ENCODE measurements around the gene LYG2.
"Not testable (repeated sequence)": the region's sequence is repeated elsewhere in the genome, so short reads cannot be mapped to it uniquely, and the experiment has no call there.

Gene LYG2, protein sequence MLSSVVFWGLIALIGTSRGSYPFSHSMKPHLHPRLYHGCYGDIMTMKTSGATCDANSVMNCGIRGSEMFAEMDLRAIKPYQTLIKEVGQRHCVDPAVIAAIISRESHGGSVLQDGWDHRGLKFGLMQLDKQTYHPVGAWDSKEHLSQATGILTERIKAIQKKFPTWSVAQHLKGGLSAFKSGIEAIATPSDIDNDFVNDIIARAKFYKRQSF

DNA sequence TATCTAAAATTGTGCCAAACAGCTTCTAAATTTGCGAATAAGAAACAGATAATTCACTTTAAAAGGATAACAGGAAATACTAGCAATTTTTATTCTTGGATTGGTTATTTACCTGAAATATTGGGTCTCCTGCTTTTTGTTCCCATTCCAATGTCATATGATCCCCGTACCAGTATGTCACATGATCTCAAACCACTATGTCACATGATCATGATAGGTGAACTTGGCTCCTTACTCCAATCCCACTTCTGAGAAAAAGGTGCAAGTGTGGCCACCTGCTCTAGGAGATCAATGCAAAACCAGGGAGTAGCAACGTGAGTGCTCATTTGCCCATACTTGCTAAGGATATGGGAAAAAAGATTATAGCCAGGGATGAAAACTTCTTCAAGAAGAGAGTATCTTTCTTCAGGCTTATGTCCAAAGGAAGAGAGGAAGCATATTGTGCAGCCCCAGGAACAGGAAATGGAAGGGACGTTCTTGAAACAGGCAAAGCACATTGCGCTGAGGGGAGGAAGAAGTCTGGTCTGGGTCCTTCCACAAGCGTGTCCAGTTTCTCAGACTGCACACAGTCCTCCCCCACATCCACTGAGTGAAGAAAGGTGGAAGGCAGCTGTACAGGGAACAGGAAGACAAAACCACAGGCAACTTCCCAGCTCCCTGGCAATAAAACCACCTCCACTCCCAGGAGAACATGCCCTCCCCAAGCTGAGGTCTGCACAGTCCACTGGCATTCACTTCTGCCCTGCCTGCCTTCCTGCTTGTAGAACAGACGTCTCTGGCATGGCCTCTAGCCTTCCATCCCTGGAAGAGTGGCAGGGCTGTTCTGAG is at the start of gene LYG2:
Gene LYG2 (minus strand): TSS at position 176 of the 828 bp plus-strand sequence. CDS start 1,406 bp downstream, outside the sequence.
- no peak for DNase-seq (ENCODE audit: low read depth)

DNA sequence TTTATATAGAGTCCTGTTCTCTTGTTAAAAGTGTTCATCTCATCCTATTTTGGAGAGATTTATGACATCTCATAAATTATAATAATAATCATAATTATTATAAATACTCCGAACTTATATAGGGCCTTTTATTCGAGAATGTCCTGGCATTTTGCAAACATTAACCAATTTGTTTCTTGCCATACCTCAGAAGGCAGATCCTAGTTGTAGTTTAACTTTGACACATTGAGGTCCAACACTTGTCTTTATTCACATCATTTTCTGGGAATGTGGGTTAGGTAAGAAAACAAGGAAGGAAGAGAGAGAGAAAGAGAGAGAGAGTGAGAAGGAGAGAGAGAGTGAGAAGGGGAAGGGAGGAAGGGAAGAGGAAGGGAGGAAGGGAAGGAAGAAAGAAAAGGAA is 45.6 kb upstream of the LYG2 start, which contains the start of gene LYG1:
Gene LYG1 (minus strand): TSS at position 101 of the 400 bp plus-strand sequence. CDS start 5,527 bp downstream, outside the sequence.
- not testable (repeated sequence) for DNase-seq (ENCODE audit: low read depth)

DNA sequence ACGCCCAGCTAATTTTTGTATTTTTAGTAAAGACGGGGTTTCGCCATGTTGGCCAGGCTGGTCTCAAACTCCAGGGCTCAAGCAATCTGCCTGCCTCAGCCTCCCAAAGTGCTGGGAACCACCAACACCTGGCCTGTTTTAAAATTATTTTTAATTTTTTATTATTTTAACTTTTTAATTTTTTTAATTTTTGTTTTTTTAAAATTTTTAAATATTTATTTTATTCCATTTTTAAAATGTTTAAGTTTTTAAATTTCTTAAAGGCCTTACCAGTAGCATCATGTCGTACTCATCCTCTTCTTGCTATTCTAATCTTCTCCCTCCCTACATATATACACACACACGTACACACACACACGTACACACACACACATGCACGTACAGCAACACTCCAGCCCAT is 44.1 kb upstream of the LYG2 start:
- DNase-seq (ENCODE audit: low read depth) = no peak

DNA sequence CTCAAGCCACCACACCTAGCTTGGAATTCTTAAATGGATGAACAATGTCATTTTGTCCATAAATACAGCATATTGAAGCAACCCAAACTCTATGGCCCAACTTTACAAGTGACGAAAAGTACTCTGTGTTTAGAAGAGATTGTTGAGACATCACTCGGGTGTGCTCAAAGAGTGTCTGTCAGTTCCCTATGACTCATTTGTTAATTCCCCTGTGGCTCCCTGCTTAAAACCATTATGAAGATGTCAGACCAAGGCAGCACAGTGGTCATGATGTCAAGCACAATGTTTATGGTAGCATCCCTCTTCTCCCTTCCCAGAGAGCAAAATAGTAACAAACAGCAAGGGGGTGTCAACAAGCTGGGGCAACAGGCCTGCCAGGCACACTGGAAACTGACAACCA is 42.5 kb upstream of the LYG2 start:
- no peak for DNase-seq (ENCODE audit: low read depth)

DNA sequence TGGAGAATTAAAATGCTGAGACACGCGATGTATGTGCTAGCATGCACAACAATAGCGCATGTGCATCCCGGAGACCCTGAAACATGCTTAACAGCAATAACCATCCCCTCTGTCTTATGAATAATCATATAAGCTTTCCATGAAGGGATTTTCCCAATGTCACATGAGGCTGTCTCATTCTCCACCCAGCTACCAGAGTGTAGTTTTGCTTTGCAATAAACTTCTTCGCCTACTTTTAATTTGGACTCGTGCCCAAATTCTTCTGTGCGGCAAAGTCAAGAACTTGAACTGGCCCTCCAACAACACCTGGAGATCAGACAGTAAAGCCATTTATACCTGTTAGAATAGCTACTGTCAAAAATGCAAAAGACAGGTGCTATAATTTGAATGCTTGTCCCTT is 30.1 kb upstream of the LYG2 start:
- DNase-seq (ENCODE audit: low read depth) = no peak

DNA sequence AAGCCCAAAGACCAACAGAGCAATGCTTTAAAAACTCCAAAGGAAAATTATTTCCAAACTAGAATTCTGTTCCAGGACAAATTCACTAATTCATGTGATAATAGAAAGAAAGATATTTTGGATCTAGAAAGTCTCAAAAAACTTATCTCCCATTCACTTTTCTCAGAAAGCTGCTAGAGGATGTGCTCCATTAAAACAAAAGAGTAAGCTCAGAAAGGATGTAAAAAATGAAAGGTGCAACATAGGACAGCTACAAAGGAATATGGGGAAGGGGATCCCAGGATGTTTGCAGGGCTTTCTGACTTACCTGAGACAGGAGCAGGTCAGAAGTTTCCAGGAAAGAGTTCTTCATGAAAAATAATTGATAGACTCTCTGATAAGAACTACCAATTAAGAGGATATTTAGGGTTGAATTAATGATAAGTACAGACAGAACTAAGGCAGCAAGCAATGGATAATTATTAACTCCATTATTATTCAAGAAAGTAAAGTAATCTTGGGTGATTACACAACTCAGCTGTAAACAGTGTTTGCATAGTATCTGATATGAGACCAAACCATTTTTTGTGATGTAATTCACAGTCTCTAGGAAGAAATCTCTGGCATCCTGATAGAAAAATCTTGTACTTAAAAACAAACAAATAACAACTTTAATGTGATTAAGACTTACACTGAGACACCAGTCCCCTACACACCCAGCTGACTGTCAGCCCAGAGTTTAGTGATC is 24.7 kb upstream of the LYG2 start:
- DNase-seq (ENCODE audit: low read depth) = no peak

DNA sequence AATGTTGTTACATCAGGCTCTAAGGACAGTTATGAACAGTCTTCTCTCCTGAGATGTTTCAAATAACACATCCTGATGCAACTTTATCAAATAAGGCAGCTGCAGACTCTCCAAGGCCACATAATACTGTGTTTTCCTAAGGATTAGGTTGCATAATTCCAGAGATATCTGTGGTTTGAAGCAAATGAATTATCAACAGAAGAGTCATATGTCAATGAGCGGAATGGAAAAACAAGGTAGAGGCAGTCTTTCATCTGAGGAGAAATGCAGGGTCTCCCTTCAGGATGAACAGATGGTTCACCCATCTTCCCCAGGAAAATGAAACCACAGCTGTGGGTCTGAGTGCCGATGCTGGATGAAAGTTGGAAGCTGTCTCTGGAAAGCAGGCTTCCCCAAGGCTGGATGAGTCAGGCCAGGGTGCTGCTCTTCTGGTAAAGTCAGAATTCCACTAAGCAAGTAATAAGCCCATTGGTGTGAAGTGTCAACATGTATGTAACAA is 23.4 kb upstream of the LYG2 start:
- DNase-seq (ENCODE audit: low read depth) = no peak

DNA sequence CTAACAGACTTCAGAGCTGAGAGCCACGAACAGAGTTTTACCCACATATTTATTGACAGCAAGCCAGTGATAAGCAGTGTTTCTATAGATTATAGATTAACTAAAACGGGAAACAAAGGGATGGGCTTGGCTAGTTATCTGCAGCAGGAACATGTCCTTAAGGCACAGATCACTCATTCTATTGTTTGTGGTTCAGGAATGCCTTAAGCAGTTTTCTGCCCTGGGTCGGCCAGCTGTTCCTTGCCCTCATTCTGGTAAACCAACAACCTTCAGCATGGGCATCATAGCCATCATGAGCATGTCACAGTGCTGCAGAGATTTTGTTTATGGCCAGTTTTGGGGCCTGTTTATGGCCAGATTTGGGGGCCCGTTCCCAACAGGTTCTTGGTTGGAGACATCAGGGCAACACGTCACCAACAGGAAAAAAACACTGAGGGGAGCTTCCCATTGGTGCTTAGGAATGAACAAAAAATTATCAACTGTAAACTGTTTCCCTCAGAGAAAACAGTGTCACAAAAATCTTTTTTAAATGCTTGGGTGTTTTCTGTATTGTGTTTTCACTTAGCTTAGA is 22.8 kb upstream of the LYG2 start:
- DNase-seq (ENCODE audit: low read depth) = not testable (repeated sequence)

DNA sequence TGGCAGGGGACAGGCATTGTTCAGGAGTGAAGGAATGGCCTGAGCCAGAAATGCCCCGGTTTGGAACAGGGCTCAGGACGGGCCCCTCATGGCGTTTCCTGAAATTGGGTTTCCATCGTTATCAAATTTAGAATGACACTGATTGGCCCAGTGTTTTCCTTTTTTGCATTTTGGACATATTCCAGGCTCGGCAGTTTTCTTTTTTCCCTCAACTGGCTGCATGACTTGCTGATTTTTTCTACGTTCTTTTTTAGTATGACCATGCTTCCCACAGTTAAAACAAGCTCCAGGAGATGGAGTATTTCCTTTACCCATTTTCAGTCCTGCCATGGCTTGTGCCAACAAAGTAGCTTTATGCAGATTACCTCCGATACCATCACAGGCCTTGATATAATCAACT is 20.4 kb upstream of the LYG2 start:
- no peak for DNase-seq (ENCODE audit: low read depth)

DNA sequence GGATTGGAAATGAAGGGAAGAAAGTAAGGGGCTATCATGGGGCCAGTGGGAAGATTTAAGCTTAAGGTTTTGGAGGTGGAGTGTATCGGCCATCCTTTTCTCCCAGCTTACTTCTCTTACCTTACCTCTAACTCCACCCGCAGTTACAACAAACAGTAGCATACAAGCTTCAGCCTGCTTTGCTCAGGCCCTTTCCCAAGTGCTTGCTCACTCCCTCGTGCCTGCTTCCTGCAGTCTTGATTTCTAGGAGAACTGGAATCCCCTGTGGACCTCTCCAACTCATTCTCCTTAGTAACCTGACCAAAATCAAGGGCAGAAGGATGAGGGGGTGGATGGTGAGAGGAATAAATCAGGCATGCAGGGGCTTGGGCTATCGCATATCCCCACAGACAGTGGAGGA is 5.8 kb upstream of the LYG2 start:
- DNase-seq (ENCODE audit: low read depth) = no peak

DNA sequence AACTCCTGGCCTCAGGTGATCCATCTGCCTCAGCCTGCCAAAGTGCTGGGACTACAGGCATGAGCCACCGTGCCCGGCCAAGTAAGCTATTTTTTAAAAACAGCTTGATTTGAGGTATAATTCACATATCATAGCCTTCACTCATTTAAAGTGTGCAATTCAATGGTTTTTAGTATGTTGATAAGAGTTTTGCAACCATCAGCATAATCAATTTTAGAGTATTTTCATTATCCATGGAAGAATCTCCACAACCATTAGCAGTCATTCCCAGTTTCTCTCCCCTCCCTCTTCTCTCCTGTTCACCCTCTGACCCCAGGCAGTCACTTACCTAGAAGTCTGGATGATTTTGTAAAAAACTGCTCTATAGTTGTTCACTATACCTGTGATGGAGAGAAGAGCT is 4.7 kb upstream of the LYG2 start:
- DNase-seq (ENCODE audit: low read depth) = no peak

DNA sequence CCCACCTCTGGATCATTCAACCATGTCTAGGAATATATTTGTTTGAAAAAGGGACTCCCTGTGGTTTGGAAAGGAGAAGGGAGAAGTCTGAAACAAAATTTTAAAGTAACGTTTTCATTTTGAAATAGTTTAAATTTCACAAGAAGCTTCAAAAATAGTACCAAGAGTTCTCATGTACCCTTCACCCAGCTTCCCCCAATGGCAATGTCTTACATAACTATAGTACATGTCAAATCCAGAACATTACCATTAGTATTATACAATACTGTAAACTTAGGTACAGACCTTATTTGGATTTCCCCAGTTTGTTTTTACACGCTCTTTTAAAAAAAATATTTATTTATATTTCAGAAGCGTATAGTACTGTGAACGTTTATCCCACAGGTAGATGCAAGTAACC is 4.0 kb upstream of the LYG2 start:
- no peak for DNase-seq (ENCODE audit: low read depth)

DNA sequence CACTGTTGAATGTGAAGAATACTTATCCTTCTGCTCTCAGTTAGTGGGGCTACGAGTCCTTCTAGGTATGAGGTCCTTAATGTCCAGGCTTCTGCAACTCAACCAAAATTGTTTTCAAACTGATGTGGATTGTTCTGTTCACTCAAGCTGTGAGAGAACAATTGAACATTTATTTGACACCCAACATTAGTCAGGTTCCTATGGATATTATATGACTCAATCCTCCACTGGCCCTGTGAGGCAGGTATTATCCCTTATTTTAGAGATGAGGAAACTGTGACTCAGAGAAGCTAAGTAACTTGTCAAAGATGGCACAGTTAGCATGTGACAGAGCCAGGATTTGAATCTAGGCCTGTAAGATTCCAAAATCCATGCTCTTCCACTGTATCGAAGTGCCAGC is 1.2 kb upstream of the LYG2 start:
- no peak for DNase-seq (ENCODE audit: low read depth)

DNA sequence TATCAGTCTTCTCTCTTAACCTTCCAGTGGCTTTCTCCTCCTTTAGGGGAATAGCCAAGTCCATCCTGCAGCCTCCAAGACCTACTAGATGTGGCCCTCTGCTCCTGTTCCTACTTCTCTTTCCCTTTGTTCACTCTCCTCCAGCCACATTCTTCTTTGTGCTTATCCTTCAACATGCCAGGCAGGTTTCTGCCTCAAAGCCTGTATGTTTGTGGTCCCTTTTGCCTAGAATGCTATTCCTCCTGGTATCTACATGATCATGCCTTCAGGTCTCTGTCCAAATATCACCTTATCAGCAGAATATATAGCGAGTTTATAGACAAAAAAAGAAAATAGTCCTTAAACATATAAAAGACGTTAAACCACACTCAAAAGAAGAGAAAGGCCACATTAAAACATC is 5.5 kb downstream of the LYG2 start:
- no peak for DNase-seq (ENCODE audit: low read depth)

DNA sequence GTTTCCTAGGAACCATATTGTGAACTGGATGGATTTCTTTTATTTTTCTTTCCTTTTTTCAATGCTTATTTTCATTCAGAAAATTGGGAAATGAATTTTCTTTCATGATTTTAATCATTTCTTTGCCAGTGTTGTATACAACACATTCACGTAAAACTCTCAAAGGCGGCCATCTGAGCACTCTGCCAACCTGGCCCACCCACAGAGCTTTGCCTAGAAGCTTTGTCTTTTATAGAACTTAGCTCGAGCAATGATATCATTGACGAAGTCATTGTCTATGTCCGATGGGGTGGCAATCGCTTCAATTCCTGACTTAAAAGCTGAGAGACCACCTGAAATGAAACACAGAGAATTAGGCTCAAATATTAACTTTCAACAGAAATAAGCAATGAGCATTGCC is 13.3 kb downstream of the LYG2 start:
- DNase-seq (ENCODE audit: low read depth) = no peak

DNA sequence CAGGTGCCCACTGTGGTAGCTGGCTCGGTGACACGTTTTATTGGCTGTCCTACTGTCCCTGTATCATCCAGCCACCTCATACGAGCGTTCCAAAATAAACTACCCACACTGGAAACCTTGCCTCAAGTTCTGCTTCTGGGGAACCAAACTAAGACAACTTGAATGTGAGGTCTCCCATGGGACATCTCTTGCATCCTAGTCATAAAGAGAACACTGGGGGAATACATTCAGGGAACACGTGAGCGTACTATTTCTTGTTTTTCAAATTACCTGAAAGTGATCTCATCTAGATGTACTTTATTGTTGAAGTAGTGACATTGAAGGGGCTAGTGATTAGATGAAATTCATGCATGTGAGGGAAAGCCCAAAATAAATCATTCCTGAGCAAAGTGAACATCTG is 15.0 kb downstream of the LYG2 start:
- no peak for DNase-seq (ENCODE audit: low read depth)

DNA sequence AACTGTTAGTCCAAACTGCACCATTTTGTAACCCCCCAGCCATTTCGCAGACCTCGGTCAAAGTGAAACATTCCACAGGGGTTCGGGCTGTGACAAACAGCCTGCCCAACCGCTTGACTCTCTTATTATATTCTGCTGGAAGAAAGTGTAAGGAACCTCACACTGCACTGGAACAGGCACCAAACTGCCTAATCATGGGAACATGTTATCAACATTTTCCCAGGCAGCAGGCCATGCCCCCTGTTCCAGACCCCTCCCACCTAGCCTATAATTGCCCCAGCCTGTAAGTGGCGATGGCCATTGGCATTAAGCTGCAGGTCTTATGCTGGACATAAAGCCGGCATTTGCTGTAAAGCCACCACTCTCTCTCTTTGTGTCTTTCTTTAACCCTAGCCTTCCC is 16.9 kb downstream of the LYG2 start:
- no peak for DNase-seq (ENCODE audit: low read depth)

DNA sequence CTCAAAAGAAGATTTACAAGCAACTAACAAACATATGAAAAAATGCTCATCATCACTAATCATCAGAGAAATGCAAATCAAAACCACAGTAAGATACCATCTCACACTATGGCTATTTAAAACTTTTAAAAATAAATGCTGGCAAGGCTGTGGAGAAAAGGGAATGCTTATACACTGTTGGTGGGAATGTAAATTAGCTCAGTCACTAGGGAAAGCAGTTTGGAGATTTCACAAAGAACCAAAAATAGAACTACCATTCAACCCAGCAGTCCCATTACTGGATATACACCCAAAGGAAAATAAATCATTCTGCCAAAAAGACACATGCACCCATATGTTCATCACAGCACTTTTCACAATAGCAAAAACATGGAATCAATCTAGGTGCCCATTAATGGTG is 22.3 kb downstream of the LYG2 start:
- DNase-seq (ENCODE audit: low read depth) = not testable (repeated sequence)

DNA sequence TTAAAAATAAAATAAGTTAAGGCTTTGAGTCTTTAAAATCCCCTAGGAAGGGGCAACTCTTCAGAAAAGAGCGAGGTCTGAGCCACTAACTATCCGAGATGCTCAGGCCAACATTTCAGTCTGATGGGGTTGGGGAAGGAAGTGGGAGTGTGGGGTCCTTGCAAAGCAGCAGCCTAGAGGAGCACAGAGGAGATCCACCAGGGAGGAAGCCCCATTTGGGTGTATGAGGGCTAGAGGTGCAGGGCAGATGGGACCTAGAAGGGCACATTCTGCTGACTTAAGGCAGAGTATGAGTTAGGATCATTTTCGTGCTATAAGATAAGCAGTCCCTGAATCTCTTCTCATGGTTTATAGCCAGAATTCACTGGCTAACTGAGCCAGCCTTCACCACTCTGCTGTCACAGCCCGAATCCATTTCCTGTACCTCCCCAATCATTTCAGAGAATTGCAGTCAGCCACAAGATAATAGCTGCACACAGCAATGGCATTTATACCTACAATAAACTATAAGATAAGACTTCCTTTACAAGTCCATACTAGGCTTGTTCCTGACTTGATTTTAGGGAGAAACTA is 37.5 kb downstream of the LYG2 start:
- no peak for DNase-seq (ENCODE audit: low read depth)

DNA sequence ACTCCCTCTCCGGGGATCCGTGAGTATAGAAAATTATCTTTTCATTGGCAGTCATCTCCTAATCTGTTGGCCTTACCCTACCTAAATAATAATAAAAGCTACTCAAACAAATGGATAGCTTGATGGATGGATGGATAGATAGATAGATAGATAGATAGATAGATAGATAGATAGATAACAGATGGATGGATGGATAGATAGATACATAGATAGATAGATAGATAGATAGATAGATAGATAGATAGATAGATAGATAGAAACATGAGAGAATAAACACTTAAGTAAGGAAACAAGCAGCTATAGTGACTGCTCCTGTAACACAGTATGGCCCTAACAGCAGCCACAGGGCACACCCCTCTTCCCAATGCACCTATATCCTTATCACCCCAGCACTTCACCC is 39.4 kb downstream of the LYG2 start:
- DNase-seq (ENCODE audit: low read depth) = no peak

DNA sequence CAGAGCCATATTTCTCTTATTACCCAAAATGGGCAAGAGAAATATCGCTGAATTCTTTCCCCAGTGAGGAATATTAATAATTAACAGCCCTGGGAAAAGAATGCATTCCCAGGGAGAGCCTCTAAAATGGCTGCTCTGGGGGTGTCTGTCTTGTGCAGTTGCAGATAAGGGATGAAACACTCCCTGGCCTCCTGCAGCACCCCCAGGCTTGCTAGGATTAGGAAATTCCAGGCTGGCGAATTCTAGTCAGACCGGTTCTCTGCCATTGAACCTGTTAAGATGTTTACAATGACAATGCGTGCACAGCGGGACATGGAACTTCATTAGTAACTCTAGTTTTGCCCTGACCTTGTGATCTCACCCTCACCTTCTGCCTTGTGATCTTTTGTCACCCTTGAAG is 50.0 kb downstream of the LYG2 start:
- no peak for DNase-seq (ENCODE audit: low read depth)
